ENCODE data around the gene RFC1.
A peak's percentile ranks its signal among the peaks of the same experiment; 100 is the strongest.
"Not testable (repeated sequence)": the region's sequence is repeated elsewhere in the genome, so short reads cannot be mapped to it uniquely, and the experiment has no call there.

Gene RFC1

DNA sequence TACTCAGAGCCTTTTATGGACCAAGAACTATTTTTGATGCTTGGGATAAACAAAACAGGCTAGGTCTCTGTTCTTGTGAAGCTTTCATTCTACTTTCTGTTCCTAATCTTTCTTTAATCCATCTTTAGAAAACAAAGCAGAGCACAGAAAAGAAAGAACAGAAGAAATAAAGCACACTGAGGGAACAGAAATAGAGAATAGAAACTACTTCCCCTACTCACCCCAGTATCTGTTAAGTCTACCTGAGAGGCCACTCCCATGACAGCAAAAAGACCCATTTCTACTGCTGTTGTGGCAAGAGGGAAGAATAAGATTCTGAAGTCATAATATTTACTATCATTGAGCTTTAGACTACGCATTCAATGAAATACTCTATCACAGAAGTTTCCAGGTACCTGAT lies 9.2 kb downstream of the RFC1 start:
- no peak for DNase-seq (ENCODE audit: low spot score)
- no peak for TF ChIP-seq CTCF (conservative IDR thresholded peaks at IDR 0.05; ENCODE audit: low read depth)
- H3K27ac ChIP-seq: no peak overlapping the region
- POLR2A ChIA-PET (ENCODE audit: low non-redundant PET): no interaction called here
- CTCF ChIA-PET: interaction anchor here (0.5 to 0.7 kb wide), 3 partner anchors 20 to 165 kb away, joined by 3 to 5 read pairs (median 3); no protein-coding TSS in a partner anchor

GRCh38 chr4:39354254-39354552 lies 12.0 kb downstream of the RFC1 start:
- TF ChIP-seq CTCF (conservative IDR thresholded peaks at IDR 0.05; ENCODE audit: low read depth): no peak
- no peak for DNase-seq (ENCODE audit: low spot score)
- ChIA-PET CTCF (interaction anchor here (0.6 to 0.8 kb wide), 3 partner anchors 11 to 1444 kb away, joined by 3 to 4 read pairs (median 3); no protein-coding TSS in a partner anchor), POLR2A (ENCODE audit: low non-redundant PET) (no interaction called here)
- H3K27ac ChIP-seq: no peak overlapping the region

- POLR2A ChIA-PET (ENCODE audit: low non-redundant PET): no interaction called here
- TF ChIP-seq CTCF (conservative IDR thresholded peaks at IDR 0.05; ENCODE audit: low read depth): no peak
- CTCF ChIA-PET: interaction anchor here (0.6 to 0.7 kb wide), 2 partner anchors 29 to 1444 kb away, joined by 3 read pairs; no protein-coding TSS in a partner anchor
- H3K27ac ChIP-seq: peak overlapping the region; percentile 55; the same call in 1 of the 2 replicates
- DNase-seq (ENCODE audit: low spot score): peak; percentile 55
These were observed 12.5 kb downstream of the RFC1 start for GRCh38 chr4:39353478-39354253.

DNA sequence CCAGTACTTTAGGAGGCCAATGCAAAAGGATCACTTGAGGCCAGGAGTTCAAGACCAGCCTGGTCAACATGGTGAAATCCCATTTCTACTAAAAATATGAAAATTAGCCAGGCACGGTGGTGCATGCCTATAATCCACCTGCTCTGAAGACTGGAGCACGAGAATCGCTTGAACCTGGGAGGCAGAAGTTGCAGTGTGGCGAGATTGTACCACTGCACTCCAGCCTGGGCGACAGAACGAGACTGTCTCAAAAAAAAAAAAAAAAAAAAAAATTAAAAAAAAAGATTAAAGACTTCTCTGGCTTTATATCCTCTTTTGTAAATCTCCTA lies 13.0 kb downstream of the RFC1 start:
- DNase-seq (ENCODE audit: low spot score); POLR2A ChIA-PET (ENCODE audit: low non-redundant PET); CTCF ChIA-PET: not testable (repeated sequence)
- H3K27ac ChIP-seq: peak overlapping the region; percentile 55; the same call in 1 of the 2 replicates

GRCh38 chr4:39349326-39349725 lies 16.8 kb downstream of the RFC1 start:
- TF ChIP-seq CTCF (conservative IDR thresholded peaks at IDR 0.05; ENCODE audit: low read depth): no peak
- no peak overlapping the region for H3K27ac ChIP-seq
- ChIA-PET POLR2A (ENCODE audit: low non-redundant PET) (no interaction called here), CTCF (interaction anchor here (0.6 kb wide), 1 partner anchor 102 kb away, joined by 9 read pairs; no protein-coding TSS in a partner anchor)
- DNase-seq (ENCODE audit: low spot score): no peak

- peak; percentile 4 for DNase-seq (ENCODE audit: low spot score)
- no peak overlapping the region for H3K27ac ChIP-seq
- ChIA-PET CTCF (interaction anchor here (0.6 kb wide), 1 partner anchor 104 kb away, joined by 10 read pairs; no protein-coding TSS in a partner anchor), POLR2A (ENCODE audit: low non-redundant PET) (no interaction called here)
- TF ChIP-seq CTCF (conservative IDR thresholded peaks at IDR 0.05; ENCODE audit: low read depth): no peak
These were observed 17.5 kb downstream of the RFC1 start for GRCh38 chr4:39348371-39349315.

Measured in RWPE1 (cell line).